CD4-positive, alpha-beta T cell treated with Interleukin-6 for 4 hours (primary cell): Measurements from ENCODE around the gene ABHD17A.
A peak's percentile ranks its signal among the peaks of the same experiment; 100 is the strongest.
"Not testable (repeated sequence)": the region's sequence is repeated elsewhere in the genome, so short reads cannot be mapped to it uniquely, and the experiment has no call there.

Experiments used
- DNase-seq: peaks from one replicate; pipeline ENCODE4 v3.0.0-alpha.2; 2020; ENCODE audit warnings: mixed read lengths

ABHD17A gene

DNA sequence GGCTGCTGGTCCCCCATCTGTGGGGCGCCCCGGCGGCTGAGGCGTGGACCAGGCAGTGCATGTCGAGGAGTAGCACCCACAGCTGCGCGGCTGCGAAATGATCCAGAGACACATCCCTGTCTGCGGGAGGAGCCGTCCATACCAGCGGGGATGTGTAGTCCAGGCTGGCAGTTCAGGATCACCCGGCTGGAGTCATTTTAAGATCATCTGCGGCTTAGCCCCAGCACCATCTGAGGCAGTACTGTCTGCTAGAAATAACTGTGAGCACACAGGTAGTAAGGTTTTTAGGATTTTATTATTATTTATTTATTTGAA, 23.0 kb upstream of the ABHD17A start:
- no peak for DNase-seq

DNA sequence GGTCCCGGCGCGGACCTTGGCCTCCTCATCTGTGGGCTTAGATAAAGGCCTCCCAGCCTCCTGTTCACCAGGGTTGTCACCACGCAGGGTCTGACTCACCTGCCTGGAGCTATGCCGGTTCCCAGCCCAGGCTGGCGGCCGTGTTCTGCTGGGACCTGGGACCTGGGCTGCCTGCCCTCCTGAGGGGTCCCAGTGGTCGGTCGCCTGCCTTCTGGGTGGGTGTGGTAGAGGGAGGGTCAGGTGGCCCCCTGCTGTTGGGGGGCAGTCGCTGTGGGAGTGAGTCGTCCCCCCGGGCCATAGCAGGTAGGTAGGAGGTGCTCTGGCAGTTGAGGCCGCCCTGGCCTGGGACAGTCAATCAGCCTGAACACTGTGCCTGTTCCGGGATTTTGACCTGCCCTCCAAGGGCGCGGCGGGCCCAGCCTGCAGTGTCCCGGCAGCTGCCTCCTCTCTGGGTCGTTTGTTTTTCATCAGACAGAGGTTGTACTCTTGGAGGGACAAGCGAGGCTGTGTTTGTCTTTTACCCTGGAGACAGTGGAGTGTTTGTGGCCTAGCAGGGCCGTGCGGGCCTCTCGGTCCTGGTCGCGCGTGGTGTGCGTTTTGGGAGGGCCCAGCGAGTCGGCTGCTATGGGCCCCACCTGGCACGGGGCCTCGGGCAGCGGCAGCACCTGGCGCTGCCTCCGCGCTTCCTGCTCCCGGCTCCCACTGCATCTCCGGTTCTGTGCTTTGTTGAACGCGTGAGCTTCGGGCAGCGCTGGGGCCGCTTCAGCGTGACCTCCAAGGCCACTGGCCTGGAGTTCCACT, 22.5 kb upstream of the ABHD17A start:
- DNase-seq = no peak

DNA sequence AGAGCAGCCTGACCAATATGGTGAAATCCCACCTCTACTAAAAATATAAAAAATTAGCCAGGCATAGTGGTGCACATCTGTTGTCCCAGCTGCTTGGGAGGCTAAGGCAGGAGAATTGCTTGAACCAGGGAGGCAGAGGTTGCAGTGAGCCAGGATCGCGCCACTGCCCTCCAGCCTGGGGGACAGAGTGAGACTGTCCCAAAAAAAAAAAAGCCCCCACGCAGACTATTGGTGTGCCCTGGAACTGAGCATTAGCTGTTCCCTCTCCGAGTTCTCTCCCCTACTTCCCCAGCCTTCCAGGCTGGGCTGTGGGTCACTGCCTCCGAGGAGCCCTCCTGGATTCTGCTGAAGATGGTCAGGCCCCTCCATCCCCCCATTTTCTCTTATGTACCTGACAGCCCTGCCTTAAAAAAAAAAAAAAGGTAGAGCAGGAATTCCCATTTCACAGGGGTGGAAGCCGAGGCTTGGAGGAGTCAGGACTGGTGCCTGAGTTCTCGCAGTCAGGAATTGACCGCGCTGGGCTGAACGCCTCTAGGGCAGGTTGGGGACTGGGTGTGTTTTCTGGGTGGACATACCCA, 21.8 kb upstream of the ABHD17A start:
- DNase-seq = no peak

DNA sequence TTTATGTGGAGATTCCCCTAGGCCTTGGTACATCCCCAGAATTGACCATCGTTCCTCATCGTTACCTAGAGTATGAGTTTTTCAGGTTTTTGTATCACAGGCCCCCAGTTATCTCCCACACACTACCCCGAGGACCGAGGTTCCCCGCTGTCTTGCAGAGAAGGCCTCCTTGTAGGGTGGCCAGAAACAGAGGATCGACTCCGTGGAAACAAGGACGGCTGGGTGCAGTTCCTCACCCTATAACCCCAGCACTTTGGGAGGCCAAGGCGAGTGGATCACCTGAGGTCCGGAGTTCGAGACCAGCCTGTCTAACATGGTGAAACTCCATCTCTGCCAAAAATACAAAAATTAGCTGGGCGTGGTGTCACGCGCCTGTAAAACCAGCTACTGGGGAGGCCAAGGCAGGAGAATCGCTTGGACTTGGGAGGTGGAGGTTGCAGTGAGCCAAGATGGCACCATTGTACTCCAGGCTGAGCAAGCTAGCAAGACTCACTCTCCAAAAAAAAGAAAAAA, 20.6 kb upstream of the ABHD17A start:
- DNase-seq = no peak

DNA sequence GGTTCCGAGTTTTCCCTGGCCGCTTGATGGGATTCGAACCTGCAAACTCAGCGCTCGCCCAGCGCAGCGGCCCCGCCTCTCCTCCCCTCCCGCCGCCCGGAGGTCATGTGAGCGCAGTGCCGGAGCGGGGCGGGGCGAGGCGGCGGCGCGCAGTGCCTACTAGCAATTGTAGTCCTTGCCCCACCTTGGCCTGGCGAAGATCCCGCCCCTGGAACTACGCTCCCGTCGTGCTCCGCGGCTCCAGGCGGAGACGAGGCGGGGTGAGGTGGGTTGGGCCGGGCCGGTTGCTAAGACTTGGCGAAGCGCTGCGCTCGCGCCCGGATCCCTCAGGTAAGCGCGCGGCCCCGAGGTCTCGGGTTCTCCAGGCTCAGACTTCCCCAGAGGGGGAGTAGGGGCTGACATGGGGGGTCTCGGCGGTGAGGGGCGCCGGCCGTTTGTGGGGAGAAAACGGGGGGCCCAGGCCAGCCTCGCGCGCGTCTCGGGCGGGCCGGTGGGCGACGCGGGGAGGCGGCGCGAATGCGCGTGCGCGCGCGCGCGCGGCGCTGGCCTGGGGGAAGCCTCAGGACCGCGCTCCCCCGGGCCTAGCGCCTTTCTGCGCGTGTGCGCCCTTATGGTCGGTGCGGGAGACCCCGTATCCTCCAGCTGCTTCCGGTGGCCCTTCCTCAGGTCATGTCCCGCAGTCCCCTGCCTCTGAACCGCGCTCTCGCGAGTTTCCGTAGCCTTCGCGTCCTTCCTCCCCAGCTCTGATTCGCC, 20.0 kb upstream of the ABHD17A start, which contains the start of the genes ADAT3 and SCAMP4:
Gene ADAT3, plus strand, starts transcription at position 290 of the 753 bp plus-strand sequence. CDS start 6,649 bp downstream, outside the sequence.
Gene SCAMP4, plus strand, starts transcription at position 290 of the 753 bp plus-strand sequence. CDS start 9,621 bp downstream, outside the sequence.
- DNase-seq = peak; percentile 99

DNA sequence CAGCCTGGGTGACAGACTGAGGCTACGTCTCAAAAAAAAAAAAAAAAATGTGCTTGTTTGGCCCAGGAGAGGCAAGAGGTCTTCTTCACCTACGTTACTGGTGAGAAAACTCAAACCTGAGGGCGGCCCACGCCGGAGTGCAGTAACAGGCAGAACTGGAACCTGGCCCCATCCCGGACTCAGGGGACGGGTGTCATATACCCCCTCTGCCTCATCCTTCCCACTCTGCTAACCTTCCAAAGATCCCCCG, 19.5 kb upstream of the ABHD17A start:
- no peak for DNase-seq

DNA sequence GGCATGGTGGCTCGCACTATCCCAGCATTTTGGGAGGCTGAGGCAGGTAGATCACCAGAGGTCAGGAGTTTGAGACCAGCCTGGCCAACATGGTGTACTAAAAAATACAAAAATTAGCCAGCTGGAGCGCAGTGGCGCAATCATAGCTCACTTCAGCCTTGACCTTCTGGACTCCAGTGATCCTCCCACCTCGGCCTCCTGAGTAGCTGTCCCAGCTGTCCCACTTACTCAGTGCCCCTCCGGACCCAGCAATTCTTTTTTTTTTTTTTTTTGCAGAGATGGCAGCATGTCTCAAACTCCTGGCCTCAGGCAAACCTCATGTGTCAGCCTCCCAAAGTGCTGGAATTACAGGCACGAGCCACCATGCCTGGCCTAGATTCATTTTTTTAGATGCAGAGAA, 17.6 kb upstream of the ABHD17A start:
- no peak for DNase-seq

DNA sequence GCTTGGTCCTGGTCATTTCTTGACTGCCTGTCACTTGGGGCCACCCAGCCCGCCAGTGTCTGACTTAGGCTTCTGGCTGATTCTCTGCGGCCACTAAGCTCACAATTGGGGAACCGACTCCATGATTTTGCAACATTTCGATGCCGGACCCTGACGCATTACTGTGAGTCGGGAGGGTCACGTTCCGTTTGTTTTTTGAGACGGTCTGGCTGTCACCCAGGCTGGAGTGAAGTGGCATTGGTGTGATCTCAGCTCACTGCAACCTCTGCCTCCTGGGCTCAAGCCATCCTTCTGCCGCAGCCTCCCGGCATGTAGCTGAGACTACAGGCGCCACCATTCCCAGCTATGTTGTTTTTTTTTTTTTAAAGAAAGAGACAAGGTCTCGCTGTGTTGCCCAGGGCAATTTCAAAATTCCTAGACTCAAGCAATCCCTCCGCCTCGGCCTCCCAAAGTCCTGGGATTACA, 16.7 kb upstream of the ABHD17A start:
- no peak for DNase-seq

DNA sequence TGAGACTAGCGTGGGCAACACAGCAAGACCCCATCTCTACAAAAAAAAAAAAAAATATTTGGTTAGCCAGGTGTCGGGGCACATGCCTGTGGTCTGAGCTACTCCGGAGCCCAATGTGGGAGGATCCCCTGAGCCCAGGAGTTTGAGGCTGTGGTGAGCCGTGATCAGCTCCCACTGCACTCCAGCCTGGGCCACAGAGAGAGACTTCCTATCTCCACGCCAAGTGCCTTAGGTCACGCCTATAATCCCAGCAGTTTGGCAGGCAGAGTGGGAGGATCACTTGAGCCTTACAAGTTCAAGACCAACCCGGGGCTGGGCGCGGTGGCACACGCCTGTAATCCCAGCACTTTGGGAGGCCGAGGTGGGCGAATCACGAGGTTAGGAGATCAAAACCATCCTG, 11.2 kb upstream of the ABHD17A start:
- no peak for DNase-seq

DNA sequence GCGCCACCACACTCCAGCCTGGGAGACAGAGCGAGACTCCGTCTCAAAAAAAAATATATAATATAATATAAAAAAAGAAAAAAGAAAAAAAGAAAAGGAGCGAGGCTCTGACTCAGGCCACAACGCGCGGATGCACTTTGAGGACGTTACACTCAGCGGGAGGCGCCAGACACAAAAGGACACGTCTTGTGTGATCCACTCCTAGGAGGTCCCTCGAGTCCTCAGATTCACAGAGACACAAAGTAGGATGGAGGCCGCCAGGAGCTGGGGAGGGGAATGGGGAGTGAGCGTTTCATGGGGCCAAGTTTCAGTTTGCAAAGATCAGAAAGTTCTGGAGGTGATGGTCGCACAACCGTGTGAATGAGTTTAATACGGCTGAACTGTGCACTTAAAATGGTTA, 8.5 kb upstream of the ABHD17A start:
- DNase-seq = no peak

DNA sequence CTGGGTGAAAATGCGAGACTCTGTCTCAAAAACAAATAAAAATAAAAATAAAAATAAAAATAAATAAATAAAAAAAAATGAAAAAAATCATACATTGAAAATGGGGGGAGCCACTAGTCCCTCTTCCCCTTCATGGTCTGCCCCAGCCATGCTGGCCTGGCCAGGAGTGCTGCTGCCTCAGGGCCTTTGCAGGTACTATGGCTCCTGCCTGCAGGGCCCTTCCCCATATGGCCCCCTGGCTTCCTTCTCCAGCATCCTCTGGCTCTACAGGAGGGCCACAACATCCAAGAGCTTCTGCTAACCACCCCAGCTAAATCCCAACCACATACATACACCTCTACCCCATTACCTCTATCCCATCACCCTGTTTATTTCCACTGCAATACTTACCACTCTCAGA, 4.6 kb upstream of the ABHD17A start:
- DNase-seq = no peak

DNA sequence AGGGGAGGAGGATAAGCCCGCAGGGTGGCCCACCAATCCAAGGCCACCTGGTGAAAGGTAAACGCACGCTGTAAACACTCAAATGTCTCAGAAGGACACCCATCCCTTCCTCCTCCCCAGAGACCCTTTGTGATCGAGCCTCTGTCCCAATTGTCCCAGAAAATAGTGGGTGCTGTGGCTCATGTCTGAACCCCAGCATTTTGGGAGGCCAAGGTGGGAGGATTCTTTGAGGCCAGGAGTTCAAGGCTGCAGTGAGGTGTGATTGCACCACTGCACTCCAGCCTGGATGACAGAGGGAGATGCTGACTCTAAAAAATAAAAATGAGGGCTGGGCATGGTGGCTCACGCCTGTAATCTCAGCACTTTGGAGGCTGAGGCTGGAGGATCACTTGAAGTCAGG, 3.1 kb upstream of the ABHD17A start:
- no peak for DNase-seq

DNA sequence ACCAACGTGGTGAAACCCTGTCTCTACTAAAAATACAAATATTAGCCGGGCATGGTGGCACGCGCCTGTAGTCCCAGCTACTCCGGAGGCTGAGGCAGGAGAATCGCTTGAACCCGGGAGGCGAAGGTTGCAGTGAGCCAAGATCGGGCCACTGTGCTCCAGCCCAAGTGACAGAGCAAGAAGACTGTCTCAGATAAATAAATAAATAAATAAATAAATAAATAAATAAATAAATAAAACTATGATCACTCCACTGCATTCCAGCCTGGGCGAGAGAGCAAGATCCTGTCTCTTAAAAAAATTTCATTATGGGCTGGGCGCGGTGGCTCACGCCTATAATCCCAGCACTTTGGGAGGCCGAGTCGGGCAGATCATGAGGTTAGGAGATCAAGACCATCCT, 1.1 kb upstream of the ABHD17A start:
- not testable (repeated sequence) for DNase-seq

DNA sequence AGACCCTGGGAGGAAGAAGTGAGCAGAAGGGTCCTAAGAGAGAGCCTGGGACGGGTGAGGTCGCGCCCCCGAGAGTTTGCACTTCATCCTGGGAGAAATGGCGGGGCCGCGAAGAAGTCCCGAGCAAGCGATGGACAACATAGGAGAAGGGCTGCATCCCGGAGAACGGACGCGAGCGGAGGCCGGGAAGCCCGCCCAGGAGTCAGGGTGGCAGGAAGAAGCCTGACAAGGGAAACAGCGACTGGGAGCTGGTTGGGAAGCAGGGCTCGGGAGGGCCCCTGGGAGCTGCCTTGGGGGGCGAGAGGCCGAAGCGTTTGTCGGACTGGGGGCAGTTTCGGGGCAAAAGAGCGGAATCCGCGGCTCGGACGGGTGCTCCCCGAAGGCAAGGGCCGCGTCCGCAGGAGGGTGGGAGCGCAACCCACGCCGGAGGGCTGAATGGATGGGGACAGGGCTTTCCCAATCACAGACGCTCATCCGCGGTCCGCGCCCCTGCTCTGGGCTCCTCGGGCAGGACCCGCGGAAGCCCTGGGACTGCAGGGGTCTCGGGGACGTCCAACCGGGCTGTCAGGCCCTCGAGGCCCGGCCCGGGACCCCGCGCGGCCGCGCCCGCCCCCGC, 469 bp downstream of the ABHD17A start:
- DNase-seq = no peak

DNA sequence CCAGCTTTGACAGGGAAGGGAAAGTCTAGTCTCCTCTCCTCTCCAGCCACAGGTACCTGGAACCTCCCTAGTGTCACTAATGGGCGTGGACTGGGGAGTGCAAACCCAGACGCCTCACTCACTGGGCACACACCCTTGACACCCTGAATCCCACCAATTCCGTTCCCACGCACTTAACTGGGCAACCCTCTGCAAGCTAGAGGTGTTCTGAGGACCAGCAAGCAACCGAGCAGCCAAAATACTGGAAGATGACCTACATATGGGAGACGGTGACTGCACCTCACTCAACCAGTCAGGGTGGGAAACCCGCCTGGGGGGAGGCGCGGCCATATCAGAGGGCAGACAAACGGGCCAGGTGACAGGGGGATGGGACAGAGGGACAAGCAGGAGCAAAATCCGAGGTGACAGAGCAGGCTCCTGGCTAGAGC, 991 bp downstream of the ABHD17A start:
- peak; percentile 40 for DNase-seq

DNA sequence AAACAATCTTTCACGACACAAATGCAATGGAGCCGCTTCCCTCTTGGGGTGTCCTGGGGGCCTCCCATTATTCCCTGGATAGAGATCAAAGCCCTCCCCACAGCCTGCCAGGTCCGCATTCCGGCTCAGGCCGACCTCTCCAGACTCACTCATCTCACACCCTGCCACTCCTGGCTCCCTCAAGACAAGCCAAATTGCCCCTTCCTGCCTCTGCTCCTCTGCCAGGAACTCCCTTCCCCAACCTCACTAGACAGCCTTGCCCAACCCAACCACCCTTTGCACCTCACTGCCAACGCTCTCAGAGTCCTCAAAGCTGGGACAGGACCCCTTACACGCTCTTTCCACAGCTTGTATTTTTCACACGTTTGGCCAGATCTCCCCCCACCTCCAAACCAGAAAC, 1.5 kb downstream of the ABHD17A start:
- peak; percentile 37 for DNase-seq

DNA sequence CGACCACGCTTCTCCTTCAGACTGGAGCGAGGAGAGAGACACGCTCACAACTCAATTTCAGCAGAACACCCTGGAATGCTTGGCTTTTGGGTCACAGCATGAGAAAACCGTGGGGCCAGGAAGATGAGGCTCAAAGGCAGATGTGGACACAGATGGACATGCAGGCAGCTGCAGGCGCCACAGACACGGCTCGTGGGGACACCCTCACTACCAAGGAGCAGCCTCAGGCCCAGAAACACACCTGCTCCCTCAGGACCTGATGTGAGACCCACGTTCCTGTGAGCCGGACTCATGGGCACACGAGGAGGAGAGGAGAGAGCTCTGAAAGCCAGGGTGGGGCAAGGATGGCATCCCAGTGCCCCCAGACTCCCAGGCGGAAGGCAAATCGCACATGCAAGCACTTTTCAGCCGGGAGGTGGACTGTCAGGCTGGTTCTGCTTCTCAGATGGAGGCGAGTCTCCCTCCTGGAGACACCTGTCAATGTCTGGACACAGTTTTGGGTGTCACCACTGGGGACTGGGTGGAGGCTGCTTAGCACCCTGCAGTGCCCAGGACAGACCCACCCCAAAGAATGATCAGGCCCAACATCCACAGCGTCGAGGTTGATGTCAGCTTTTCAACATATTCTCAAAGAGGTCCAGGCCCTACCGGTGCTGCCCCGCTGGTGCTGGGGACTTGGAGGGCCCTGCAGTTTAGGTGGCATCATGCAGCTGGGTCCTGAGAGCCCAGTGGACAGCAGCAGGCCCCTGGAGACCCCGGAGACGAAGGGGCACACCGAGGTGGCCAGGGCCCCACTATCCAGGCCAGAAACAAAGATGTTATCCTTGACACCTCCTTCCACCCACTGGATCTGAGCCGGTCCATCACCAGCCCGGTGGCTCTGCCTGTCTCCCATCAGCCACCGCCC, 2.3 kb downstream of the ABHD17A start:
- no peak for DNase-seq

DNA sequence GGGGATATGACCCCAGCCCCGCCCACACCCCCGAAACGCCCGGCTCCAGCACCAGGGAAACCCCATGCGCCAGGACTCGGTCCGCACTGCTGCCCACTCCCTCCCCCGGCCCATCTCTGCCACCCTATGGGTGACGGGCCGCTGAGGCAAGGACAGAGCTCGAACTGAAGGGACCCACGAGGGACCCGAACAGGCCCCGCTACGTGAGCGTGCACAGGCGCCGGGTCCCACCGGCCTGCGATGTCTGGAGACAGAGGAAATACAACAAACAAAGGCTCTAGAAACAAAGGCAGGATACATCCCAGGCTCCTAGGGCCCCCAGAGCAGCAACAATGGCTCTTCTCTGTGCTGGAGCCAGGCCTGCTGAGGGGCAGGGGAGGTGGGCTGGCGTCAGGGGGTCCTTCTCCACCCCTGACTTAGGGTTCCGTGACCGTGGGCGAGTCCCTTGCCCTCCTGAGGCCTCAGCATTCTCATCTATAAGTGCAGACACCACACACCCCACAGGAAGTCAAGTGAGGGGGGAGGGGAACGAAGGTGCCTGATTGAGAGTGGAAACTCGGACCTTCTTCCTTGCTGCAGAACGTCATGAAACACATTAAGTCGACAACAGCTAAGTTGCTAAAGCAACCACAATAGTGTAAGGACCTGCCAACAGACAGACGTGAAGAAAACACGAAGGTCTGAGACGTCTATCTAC, 3.1 kb downstream of the ABHD17A start:
- DNase-seq = peak; percentile 82

DNA sequence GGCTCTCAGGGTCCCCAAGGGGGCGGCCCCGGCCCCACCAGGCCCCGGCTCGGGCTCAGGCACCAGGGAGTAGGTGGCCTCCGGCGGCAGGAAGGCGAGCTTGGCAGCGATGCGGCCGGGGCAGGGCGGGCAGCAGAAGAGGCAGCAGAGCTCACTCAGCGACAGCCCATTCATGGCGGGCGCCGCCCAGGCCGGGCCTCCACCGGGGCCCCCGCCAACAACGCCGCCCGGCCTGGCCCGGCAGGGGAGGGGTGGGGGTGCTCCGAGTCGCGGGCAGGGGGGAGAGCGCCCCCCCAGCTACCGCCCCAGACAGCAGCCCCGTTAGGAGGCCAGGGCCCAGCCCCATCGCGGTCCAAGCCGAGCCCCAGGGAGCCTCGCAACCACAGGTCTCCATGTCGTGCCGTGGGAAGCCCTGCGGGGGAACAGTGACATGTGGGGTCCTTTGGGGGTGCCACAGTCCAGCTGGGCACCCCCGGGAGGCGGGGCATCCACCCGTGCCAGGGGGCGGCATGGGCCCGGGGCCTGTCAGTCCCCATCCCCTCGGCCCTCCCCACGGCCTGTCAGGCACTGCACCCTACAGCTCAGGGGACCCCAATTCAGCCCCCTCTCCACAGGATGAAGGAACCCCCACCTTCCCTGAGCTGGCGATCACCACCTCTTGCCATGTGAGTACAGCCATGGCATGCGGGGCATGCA, 3.8 kb downstream of the ABHD17A start:
- DNase-seq = not testable (repeated sequence)

DNA sequence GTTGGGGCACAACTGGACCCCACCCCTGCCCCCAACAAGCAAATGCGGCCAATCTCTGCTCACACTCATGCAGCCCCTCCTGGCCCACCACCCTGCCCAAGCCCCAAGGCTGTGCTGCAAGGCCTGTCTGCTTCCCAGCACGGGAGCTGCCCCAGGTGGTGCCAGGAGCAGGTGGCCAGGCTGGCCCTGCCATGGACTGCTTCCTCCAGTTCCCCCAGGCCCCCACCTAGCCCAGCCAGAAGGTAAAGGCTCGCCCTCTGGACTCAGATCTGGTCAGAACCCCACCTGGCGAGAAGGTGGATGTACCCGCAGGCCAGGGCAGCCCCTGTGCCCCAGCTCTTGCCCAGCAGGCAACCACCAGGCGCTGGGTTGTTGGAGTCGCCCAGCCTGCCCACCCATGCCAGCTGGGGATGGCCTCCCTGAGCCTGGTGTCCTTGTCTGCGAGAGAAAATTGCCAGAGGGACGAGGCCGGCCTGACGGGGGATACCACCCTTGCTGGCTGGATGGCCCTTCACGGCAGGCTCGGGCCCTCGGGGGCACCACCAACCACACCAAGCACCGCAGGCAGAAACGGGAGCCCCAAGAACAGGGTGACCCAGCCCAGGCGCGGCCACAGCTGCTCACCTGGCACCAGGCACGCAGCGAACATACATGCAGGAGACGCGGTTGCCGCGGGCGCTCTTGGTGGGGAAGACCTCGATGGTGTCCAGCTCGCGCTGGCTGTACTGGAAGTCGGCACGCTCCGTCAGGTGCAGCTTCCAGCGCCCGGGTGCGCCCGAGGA, 4.5 kb downstream of the ABHD17A start:
- no peak for DNase-seq
